NCI-H2081 (cell line): Measurements from ENCODE around the gene DDX47.
"Not testable (repeated sequence)": the region's sequence is repeated elsewhere in the genome, so short reads cannot be mapped to it uniquely, and the experiment has no call there.

Source experiments
- DNase-seq, 2 experiments: peaks; one replicate each; lab custom pipeline; 2025; lab: John Stamatoyannopoulos, UW

Gene DDX47

DNA sequence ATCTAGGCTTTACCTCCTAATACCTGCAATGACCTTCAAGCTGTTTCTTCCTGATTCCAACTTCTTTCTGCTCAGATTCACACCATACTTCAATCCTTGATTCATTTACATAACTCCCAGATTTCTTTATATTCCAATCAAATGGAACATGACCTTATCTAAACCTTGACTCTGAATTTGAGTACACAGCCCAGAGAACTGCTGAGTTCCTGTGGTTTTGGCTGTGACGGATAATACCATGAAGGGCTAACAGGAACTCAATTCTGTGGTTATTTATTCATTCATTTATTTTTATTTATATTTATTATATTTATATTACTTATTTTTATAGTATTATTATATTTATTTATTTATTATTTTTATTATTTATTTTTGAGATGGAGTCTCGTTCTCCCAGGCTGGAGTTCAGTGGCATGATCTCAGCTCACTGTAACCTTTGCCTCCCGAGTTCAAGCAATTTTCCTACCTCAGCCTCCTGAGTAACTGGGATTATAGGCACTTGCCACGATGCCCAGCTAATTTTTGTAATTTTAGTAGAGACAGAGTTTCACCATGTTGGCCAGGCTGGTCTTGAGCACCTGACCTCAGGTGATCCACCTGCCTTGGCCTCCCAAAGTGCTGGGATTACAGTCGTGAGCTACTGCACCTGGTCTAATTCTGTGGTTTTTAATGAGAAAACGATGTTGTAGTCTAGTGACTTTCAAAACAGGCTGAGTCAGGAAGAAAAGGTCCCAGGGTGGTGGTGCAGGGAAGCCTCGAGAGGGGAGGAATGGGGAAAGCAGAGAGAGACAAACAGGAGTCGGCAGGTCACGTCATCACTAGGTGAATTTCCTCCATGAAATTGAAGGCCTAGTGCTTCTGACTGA, 16.0 kb upstream of the DDX47 start:
- DNase-seq, result no peak

DNA sequence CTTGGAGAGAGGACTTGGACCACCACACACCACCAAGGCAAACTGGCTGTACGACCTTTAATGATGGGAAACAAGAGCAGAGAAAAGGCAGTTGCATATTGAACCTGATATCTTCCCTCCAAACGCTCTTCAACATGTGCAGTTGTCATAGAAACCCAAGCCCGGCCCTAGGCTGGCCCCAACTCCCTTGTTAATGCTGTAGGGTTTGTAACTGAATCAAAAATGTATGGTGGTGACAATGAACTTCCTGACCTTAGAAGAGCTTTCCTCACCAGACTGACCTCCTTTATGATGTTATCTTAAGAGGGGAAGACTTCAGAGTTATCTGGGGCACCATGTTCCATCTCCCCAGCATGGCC, 15.4 kb upstream of the DDX47 start:
- DNase-seq, result no peak

DNA sequence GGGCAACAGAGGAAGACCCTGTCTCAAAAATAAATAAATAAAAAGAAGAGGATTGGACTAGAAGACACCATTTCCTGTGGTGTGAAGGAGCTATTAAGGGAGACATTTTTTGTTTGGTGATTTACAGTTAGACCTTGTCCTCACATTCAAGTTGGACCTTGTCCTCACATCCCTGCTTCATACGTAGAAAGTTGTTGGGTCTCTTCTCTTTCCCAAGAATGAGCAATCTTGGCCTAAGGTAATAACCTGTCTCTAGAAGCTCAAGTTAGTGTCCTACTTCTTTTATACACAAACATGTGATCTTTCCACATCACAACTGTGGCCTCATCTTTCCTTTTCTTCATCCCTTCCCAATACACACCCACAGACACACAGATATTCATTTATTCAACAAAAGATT, 14.7 kb upstream of the DDX47 start:
- DNase-seq, result no peak

DNA sequence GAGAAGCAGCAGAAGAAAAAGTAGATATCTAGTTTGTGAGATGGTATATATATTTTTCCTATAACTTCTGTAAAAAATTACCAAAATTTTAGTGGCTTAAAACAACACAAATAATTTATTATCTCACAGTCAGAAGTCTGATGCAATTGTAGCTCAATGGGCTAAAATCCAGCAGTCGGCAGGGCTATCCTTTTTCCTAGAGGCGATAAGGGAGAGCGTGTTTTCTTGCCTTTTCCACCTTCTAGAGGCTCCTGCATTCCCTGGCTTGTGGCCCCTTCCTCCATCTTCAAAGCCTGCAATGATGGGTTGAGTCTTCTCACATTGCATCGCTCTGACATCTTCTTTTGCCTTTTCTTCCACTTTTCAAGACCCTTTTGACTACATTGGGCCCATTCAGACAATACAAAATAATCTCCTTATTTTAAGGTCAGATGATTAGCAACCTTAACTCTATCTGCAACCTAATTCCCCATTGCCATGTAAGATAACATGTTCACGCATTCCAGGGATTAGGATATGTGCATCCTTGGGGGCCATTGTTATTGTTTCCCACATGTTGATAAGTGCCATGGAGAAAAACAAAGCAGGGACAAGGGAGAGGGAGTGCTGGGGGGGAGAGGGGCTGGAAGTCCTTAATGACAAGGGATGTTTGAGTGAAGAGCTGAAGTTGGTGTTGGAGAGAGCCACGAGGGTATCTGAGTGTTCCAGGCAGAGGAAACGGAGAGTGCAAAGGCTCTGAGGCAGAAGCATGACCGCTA, 13.8 kb upstream of the DDX47 start:
- no peak for DNase-seq

DNA sequence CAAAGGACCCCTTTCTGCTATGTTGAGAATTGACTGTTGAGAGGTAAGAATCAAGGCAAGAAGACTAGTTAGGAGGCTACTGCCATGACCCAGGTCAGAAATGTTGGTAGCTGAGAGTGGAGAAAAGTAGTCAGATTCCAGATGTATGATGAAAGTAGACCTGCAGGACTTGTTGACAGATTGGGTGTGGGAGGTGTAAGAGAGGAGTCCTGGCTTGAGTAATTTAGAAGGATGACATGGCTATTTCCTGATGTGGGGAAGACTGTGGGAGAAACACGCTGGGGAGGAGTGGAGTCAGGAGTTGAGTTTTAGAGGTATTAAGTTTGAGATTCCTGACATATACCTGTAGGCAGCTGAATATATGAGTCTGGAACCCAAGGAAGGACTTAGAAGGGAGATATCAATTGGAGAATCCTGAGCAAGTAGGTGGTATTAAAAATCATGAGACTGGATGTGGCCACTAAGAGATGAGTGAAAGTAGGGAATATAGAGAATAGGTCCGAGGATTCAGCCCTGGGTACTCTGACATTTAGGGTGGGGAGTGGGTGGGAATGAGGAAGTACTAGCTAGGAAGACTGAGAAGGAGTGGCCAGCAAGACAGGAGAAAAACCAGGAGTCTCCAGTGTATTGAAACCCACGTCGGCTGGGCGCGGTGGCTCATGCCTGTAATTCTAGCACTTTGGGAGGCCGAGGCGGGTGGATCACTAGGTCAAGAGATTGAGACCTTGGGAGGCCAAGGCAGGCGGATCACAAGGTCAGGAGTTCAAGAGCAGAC, 12.6 kb upstream of the DDX47 start:
- DNase-seq, result no peak

DNA sequence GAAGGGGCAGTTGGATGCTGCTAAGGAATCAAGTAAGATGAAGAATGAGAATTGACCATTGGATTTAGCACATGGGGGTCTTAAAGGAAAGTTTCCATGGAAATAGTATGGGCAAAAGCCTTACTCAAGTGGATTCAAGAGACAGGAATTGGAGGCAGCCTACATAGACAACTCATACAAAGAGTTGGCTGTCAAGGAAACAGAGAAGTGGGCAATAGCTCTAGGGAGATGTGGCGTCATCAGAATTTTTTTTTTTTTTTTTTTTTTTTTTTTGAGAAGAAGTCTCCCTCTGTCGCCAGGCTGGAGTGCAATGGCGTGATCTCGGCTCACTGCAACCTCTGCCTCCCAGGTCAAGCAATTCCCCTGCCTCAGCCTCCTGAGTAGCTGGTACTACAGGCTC, 11.5 kb upstream of the DDX47 start:
- not testable (repeated sequence) for DNase-seq

DNA sequence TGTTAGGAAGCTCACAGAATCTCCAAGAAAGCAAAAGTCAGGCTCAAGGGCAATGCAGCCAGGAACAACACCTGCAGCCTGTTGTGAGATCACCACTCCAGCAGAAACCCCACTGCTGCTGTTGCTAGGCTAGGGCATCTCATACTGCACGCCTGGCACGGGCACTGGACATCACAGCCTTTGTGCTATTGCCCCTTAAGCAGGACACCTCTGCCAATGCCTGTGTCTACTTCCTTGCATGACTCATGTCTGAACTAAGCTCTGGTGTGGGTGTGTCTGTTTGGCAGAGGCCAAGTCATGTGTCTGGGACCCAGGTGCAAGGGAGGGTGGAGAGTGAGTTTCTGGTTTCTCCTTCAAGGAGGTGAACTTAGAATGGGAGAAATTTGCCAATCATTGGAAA, 10.0 kb upstream of the DDX47 start:
- DNase-seq, result peak in 1 of 2 experiments; percentile 30

DNA sequence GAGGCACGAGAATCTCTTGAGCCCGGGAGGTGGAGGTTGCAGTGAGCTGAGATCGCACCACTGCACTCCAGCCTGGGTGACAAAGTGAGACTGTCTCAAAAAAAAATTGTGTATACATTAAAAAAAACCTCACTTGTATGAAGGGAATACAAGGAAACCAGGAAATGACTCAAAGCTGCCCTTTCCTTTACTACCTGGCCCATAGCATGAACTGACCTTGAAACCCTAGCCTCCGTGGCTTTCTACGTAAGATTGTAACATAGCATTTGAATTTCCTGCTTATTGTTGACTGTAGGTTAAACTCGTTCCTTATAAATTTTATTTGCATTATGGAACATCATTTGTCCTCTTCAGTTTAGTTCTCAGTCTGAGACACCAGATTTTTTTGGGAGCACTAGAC, 9.1 kb upstream of the DDX47 start:
- DNase-seq, result no peak

DNA sequence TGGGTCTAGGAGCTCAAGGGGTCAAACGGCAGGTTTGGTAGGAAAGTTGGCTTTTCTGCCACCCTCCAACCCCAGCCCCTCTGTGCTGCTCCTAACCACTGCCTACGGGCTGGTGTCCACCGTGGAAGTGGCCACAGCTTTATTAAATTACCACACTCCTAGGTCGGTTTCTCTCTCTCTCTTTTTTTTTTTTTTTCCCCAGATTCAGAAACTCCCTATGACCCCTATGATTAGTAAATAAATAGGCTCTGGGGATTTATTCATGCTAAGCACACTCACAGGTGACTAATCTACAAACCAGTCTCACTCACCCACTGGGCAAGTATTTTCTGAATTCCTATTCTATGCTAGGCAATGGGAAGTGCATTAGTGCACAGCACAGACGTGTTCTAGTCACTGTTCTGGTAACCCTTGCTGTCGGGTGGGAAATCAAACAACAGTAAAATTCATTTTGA, 8.7 kb upstream of the DDX47 start:
- DNase-seq, result no peak

DNA sequence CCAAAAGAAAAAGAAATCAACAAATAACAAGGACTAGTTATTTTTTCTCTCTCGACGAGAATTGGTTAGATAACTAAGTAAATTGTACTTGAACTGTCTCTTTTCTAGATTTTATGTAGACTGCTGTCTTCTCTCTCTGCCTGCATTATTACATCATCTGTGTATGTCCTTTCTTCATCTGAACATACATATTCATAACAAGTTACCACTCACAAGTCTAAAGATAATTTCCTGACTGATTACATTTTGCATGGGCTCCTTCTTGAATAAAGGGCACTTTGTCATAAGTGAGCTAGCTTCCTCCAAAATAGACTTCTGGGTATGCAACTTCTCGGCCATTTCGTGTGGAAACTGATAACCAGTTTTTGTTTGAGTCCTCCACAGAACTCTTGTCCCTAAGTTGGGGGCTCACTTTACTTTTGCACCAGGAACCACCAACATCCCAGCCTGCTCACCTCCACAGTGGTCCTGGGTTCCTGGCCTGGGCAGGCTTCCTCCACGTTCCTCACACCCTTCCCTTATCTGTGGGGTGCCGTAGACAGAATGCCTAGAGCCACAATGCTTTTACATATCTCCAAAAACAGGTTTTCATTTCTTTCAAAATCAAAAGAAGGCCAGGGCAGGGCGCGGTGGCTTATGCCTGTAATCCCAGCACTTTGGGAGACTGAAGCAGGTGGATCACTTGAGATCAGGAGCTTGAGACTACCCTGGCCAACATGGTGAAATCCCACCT, 6.2 kb upstream of the DDX47 start:
- DNase-seq, result no peak

DNA sequence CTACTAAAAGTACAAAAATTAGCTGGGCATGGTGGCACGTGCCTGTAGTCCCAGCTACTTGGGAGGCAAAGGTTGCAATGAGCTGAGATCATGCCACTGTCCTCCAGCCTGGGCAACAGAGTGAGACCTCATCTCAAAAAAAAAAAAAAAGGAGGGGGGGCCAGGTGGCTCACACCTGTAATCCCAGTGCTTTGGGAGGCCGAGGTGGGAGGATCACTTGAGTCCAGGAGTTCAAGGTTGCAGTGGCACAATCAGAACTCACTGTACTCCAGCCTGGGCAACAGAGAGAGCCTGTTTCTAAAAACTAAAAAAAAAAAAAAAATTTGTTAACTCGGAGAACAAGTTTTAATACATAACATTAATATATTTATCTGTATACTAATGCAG, 5.6 kb upstream of the DDX47 start:
- not testable (repeated sequence) for DNase-seq

DNA sequence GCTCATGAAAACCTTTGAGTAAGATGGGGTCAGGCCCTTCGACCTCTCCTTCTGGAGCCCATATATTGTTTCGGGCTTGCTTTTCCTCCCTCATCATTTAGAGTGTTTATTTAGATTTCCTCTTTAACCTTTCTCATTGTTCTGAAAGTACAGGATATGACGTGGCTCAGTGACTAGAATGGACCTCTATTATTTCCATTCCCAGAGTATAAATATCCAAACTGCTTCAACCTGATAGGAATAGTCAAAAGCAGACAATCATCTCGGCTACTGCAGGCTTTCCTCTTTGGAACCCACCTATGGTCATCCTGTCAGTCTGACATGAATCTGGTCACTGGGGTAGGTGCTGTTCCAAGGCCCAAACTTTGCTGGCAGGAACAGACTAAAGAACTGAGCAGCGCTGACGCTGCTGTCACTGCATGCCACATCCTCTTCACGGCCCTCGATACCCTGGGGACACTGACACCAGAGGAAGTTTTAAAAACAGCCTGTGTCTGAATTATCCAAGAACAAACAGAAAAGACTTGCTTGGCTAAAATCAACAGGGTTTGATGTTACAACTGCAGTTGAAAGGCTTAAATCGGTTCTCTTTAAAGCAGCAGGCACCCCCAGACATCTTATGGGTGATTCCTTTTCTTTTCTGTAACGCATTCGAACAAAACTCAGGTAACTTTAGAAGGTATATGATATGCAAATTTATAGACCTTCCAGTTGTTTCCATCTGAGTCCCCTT, 5.0 kb upstream of the DDX47 start:
- peak; percentile 4 to 51 for DNase-seq

DNA sequence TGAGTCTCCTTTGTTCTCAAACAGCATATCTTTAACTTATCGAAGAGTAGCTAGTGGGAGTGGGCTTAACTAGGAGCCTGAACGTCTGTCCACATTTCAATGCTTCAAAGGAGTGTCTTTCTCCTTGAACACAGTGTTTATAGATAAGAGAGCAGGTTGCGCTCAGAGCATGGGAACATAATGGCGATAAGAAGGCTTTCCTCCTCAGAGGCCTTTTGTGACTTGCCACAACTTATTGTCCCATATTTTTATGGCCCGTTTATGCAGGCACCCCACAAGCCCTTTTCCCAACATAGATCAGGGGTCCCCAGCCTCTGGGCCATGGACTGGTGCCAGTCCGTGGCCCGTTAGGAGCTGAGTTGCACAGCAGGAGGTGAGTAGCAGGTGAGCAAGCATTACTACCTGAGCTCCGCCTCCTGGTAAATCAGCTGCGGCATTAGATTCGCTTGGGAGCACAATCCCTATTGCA, 2.6 kb upstream of the DDX47 start:
- peak in 1 of 2 experiments; percentile 3 for DNase-seq

DNA sequence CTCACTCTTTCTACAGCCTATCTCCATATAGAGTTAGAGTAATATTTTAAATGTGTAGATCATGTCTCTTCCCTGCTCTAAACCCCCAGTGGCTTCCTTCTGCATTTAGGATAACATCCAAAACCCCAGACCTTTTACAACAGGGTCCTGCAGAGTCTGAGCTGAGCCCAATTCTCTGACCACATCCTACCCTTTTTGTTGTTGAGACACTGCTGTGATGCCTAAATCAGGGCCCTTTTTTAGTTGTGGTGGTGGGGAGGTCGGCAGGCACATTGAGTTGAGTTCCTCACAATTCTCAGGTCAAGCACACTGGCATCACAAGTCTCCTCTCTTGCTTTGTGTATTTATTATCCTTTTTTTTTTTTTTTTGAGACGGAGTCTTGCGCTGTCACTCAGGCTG, 1.8 kb upstream of the DDX47 start:
- DNase-seq, result no peak

DNA sequence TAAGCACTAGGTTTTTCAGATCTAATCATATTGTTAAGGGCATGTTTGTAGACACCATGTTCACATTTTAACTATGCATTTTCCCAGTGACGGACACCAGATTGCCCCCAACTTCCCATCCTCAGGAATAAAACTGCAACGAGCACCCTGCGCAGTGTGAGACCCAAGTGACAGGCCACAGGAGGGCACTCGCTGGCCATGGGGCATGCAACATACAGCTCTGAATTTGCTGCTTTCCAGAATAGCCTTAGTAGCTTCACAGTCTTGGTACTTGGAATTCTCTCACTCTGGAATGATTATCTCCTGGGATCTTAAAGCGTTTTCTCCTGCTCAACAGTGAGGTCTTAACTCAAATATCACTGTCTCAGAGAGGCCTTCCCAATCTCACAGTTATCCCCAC, 972 bp upstream of the DDX47 start:
- no peak for DNase-seq

DNA sequence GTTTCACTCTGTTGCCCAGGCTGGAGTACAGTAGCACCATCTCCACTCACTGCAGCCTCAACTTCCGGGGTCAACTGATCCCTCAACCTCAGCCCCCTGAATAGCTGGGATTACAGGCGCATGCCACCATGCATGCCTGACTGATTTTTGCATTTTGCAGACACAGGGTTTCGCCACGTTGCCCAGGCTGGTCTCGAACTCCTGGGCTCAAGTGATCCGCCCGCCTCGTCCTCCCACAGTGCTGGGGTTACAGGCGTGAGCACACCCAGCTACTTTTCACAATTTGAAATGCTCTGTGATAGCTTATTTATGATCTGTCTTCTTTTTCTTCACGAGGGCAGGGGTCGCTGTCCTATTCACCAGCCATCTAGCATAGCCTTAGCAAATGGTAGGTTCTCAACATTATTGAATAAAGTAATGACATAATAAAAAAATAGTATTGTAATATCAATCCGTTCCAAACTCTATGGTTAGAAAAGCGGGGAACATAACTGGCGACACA, 477 bp upstream of the DDX47 start:
- no peak for DNase-seq

DNA sequence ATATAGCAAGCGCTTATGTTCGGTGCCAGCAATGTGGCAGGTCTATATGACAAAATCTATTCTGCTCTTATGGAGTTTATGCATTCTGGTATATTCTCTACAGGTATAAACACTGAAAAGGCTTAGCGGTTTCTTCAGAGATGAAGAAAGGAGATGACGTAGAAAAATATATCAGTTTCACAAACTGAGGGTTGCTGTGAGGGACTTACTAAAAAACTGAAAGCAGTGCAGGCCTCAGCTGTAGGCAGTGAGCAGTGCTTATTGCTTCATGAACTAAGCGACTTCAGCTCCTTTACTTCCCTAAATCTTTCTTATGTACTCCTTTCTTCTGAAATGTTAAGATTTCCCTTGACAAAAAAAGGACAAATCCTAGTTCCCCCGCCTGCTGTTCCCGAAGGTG, 4.5 kb downstream of the DDX47 start:
- DNase-seq, result no peak

DNA sequence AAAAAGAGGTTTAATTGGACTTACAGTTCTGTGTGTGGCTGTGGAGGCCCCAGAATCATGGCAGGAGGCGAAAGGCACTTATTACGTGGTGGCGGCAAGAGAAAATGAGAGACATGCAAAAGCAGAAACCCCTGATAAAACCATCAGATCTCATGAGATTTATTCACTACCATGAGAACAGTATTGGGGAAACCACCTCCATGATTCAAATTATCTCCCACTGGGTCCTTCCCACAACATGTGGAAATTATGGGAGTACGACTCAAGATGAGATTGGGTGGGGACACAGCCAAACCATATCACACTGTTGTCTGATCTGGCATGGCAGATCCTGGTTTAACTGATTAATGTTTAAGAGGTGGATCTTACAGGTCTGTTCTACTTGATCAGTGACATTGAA, 5.6 kb downstream of the DDX47 start:
- DNase-seq, result no peak

DNA sequence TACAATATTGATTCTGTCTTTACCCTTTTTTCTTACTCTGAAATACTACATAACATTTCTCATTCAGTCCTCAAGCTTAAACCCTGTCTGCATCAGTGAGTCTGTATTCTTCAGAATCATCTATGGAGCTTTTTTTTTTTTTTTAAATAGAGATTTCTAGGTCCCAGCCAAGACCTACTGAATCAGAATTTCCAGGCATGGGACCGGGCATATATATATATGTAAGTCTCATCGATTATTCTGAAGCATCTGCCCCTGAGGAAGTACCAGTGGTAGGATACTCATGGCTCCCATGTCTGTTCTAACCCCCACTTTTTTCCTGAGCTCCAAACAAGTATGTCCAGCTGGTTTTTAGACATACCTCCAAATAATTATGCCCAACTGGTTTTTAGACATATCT, 6.1 kb downstream of the DDX47 start:
- no peak for DNase-seq

DNA sequence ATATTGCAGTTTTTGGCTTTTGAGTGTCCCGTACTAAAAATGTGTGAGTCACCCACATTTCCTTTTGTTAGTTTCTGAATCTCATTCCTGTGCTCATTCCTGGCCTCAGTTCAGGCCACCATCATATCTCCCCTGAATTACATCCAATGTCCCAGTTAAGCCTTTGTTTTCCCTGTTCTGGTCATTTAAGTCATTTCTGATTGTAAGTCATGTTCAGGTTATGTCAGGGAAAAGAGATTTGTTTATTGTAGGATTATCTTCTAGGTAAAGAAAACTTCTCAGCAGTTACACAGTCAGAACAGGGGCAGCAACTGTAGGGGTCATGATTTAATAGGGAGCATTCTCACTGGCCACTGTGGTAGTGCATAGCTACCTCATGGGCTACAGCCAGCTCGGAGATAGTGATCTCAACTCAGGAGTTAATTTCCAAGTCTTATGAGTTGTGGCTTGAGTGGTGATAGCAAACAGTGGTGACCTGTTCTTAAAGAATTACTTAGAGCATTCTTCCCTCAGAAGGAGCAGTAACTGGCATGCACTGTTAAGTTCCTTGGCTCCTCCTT, 6.7 kb downstream of the DDX47 start:
- DNase-seq, result no peak

DNA sequence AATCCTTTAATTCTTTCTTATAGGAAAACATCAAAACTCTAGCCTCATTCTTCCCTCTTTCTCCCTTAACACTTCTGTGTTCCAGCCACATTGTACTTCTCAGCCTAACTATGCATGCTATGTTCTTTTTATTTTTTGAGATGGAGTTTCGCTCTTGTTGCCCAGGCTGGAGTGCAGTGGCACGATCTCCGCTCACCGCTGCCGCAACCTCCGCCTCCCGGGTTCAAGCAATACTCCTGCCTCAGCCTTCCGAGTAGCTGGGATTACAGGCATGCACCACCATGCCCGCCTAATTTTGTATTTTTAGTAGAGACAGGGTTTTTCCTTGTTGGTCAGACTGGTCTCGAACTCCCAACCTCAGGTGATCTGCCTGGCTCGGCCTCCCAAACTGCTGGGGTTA, 7.2 kb downstream of the DDX47 start:
- not testable (repeated sequence) for DNase-seq
